Lower leg skin (tissue), 3 donors: ENCODE data around the gene DPYSL3.

Source experiments
- POLR2A ChIP-seq, 2 donors: fragments of 450-650 bp; IDR thresholded peaks; one replicate each; pipeline ENCODE4 v1.6.1; 2016 to 2017; ENCODE audit warnings: antibody characterized with exemption in 2 of 2, mild to moderate bottlenecking in 1 of 2, moderate library complexity in 1 of 2
- TF ChIP-seq, protein P1 (sequence below), 3 donors: fragments of 450-650 bp; IDR thresholded peaks; one replicate each; pipeline ENCODE4 v1.5.1; 2016; ENCODE audit warnings: antibody characterized with exemption in 3 of 3, mild to moderate bottlenecking in 3 of 3, moderate library complexity in 2 of 3

DNA sequence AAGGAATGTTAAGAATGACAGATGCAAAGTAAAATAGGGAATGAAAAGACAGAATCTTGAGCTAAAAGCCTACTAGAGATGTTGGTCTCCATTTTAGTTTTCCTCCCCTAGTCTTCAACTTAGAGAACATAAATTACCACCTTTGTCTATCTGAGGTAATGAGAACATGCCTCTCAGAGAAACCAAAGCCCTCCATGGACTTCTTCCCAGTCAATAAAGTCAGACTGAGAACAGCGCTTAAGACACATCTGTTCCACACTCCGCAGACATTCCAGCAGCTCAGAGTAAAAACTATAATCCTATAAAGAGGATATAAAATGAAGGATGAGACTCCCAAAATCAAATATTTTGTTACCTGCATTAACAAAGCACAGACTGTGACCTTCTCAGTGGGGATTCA is 79.2 kb downstream of the DPYSL3 start:
- TF ChIP-seq, protein P1, sequence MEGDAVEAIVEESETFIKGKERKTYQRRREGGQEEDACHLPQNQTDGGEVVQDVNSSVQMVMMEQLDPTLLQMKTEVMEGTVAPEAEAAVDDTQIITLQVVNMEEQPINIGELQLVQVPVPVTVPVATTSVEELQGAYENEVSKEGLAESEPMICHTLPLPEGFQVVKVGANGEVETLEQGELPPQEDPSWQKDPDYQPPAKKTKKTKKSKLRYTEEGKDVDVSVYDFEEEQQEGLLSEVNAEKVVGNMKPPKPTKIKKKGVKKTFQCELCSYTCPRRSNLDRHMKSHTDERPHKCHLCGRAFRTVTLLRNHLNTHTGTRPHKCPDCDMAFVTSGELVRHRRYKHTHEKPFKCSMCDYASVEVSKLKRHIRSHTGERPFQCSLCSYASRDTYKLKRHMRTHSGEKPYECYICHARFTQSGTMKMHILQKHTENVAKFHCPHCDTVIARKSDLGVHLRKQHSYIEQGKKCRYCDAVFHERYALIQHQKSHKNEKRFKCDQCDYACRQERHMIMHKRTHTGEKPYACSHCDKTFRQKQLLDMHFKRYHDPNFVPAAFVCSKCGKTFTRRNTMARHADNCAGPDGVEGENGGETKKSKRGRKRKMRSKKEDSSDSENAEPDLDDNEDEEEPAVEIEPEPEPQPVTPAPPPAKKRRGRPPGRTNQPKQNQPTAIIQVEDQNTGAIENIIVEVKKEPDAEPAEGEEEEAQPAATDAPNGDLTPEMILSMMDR (IDR thresholded peaks at IDR 0.05) = no peak
- TF ChIP-seq POLR2A (IDR thresholded peaks at IDR 0.05) = no peak
